Measurements from ENCODE around the gene POLA1.

Gene POLA1

GRCh38 chrX:25011589-25012432 lies 318.1 kb downstream of the POLA1 start:
- DNase-seq: peak; percentile 27

GRCh38 chrX:25012433-25012735 lies 318.7 kb downstream of the POLA1 start:
- DNase-seq: peak; percentile 53

- peak; percentile 58 for DNase-seq
Observed at GRCh38 chrX:25012793-25013631, 319.3 kb downstream of the POLA1 start.

- DNase-seq: peak; percentile 51
Observed at GRCh38 chrX:25013632-25014365, 320.1 kb downstream of the POLA1 start.

- no peak for DNase-seq
Observed at GRCh38 chrX:25014366-25014838, 320.7 kb downstream of the POLA1 start.

GRCh38 chrX:25015486-25016360 lies 322.0 kb downstream of the POLA1 start, which contains the start of gene ARX:
Gene ARX, minus strand, starts transcription at chrX:25015965. Its CDS starts 228 bp downstream, at chrX:25015737.
- peak; percentile 91 for DNase-seq

GRCh38 chrX:25016361-25016671 lies 322.6 kb downstream of the POLA1 start:
- no peak for DNase-seq

GRCh38 chrX:25016938-25017598 lies 323.4 kb downstream of the POLA1 start:
- DNase-seq: peak; percentile 40

GRCh38 chrX:25017667-25018247 lies 324.0 kb downstream of the POLA1 start:
- DNase-seq: peak; percentile 71

GRCh38 chrX:25018682-25019081 lies 325.0 kb downstream of the POLA1 start:
- no peak for DNase-seq

GRCh38 chrX:25019707-25020390 lies 326.1 kb downstream of the POLA1 start:
- DNase-seq: peak; percentile 77

- peak; percentile 80 for DNase-seq
Observed at GRCh38 chrX:25020391-25020904, 326.7 kb downstream of the POLA1 start.

GRCh38 chrX:25020905-25021449 lies 327.3 kb downstream of the POLA1 start:
- DNase-seq: peak; percentile 91

- no peak for DNase-seq
Observed at GRCh38 chrX:25022499-25023325, 329.0 kb downstream of the POLA1 start.

GRCh38 chrX:25023908-25024307 lies 330.2 kb downstream of the POLA1 start:
- DNase-seq: no peak

- DNase-seq: peak; percentile 59
Observed at GRCh38 chrX:25025615-25026014, 331.9 kb downstream of the POLA1 start.

GRCh38 chrX:25026576-25026975 lies 332.9 kb downstream of the POLA1 start:
- peak; percentile 16 for DNase-seq

- DNase-seq: no peak
Observed at GRCh38 chrX:25028726-25029125, 335.0 kb downstream of the POLA1 start.

GRCh38 chrX:25029288-25029825 lies 335.6 kb downstream of the POLA1 start:
- no peak for DNase-seq

All from NCI-H69 (cell line).